GM19239 (cell line): ENCODE measurements around the gene CGB2.
"Not testable (repeated sequence)": the region's sequence is repeated elsewhere in the genome, so short reads cannot be mapped to it uniquely, and the experiment has no call there.

Source experiments
- DNase-seq: peaks from one replicate; pipeline ENCODE4 v3.0.0; 2011; ENCODE audit warnings: low spot score; ENCODE audit not compliant: insufficient read length
- FAIRE-seq: peaks from 2 replicates; lab custom pipeline; 2011; peaks lifted over from hg19 to GRCh38; lab: Jason Lieb, UNC

CGB2 gene

GRCh38 chr19:49006905-49007304, 24.8 kb upstream of the CGB2 start:
- FAIRE-seq (no peak), DNase-seq (no peak)

GRCh38 chr19:49009828-49010227, 21.9 kb upstream of the CGB2 start:
- no peak for DNase-seq
- FAIRE-seq, result no peak

DNA sequence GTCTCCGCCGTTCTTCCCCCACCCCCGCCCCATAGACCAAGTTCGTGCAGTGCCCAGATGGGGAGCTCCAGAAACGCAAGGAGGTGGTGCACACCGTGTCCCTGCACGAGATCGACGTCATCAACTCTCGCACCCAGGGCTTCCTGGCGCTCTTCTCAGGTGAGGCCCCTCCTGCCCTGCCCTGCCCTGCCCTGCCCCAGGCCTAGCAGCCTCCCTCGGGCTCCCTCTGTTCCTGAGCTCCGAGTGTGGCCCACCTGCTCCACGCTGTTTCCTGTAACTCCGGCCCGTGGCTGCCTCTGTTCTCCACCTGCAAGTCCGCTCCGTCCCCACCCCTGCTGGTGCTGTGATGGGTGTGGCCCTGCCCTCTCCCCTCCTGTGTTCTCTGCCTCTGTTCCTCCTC, 21.2 kb upstream of the CGB2 start:
- DNase-seq (no peak), FAIRE-seq (no peak)

- DNase-seq (no peak), FAIRE-seq (no peak)
These were observed 20.5 kb upstream of the CGB2 start for GRCh38 chr19:49011194-49011593.

GRCh38 chr19:49014123-49014869, 17.4 kb upstream of the CGB2 start:
- DNase-seq, result no peak
- no peak for FAIRE-seq

DNA sequence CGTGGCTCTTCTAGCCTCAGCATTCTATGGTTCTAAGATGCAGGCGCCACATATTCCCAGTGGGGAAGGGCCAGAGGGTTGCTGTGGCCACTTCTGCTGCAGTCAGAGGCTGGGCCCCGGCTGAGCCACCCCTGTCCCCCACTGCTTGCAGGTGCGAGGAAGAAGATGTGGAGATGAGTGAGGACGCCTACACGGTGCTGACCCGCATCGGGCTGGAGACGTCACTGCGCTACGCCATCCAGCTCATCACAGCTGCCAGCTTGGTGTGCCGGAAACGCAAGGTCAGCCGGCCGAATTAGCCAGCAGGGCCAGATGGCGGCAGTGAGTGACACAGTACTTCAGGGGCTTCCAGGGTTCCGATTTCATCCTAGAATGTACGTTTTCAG, 16.8 kb upstream of the CGB2 start:
- FAIRE-seq, result no peak

DNA sequence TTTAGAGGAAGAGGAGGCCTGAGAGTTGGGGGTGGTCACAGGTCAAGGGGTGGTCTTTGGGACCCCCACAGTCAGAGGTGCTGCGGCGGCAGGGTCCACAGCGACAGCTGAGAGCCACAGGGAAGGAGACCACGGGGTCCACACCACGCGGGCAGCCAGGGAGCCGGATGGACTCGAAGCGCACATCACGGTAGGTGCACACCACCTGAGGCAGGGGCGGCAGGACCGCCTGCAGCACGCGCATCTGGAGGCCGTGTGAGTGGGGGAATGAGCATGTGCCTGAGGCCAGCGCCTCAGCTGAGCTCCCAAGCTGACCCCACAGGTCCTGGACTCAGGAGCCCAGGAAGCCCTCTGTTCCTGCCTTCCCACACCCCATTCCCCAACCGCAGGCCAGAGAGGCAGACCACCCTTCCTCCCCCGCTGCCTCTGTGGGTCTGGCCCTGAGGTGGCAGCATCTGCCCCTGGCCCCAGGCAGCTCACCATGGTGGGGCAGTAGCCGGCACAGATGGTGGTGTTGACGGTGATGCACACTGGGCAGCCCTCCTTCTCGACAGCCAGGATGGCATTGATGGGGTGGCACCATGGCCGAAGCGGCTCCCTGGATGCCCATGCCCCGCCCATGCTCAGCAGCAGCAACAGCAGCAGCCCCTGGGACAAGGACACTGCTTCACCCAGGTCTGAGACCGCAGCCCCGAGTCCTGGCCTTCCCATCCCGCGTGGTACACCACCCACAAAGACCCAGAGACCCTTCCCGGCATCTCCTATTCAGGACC, 15.4 kb upstream of the CGB2 start:
- FAIRE-seq (no peak), DNase-seq (no peak)

More for the DNA sequence above, 16.8 kb upstream of the CGB2 start:
- DNase-seq, result no peak

- FAIRE-seq, result no peak
- no peak for DNase-seq
These were observed 14.5 kb upstream of the CGB2 start, which contains the start of gene LHB for GRCh38 chr19:49017041-49017665. Gene LHB (minus strand): TSS chr19:49017091. CDS start chr19:49017081, 10 bp downstream.

DNA sequence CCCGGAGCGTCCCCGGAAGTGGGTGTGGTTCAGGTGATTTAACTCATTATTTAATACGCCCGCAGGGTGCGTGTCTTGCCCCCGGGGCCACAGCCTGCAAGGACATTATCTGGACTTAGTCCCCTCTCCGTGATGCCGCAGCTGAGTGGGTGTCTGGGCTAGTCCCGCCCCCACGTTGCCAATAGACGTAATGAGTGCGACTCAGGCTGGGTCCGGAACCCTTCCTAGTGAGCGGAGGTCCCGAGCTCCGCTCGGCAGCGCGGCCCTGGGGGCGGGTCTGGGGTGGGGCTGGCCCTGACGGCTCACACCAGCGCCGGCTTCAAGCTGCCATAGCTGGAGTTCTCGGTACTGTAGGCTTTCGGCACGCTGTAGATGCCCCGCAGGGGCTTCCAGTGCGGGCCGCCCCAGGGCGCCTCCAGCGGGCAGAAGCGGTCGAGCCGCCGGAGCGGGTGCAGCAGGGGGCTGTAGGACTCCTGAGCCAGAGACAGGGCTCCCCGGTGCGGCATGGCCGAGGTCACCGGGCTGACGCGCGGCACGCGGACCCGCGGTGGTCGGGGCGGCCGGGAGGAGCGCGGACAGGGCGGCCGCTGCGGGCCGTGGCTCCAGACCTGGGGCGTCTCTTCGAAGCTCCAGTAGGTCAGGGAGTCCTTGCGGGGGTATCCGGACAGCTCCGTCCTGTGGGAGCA, 13.9 kb upstream of the CGB2 start:
- DNase-seq, result peak; percentile 85
- no peak for FAIRE-seq

DNA sequence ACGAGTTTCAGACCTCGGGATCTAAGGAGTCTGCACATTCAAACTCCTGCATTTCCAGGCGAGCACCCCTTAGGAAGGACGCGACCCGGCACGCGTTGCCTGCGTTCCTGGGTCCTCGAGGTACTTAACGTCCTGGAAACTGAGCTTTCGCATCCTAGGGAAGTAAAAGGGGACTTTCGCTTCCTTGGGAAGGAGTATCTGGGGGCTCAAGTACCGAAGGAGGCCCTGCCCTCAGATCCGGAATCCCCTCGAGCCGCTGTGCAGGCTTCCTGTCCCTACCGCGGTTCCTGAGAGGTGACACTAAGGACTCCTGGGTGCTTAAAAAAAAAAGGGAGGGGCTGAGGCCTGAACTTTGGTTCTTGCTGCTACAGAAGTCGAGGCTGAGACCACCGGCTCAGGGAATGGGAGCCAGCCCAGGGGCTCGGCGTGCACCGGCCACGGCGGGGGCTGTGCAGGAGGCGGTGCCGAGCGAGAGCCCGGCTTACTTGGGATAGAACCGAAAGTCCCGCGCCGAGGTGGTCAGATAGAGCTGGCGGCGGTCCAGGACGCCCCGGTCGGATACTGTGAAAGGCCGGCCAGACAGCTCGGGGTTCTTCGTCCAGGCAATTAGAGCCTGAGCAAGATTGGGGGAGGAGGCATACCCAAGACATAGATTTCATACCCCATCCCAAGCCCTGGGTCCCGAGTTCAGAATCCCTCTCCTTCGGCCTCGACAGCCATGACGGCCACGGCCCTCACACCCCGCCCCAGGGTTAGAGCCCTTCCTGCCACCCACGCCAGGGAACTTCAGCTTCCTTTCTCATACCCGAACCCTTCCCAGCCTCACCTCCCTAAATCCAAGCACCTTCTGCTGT, 13.1 kb upstream of the CGB2 start:
- peak; percentile 77 for FAIRE-seq
- DNase-seq, result not testable (repeated sequence)

DNA sequence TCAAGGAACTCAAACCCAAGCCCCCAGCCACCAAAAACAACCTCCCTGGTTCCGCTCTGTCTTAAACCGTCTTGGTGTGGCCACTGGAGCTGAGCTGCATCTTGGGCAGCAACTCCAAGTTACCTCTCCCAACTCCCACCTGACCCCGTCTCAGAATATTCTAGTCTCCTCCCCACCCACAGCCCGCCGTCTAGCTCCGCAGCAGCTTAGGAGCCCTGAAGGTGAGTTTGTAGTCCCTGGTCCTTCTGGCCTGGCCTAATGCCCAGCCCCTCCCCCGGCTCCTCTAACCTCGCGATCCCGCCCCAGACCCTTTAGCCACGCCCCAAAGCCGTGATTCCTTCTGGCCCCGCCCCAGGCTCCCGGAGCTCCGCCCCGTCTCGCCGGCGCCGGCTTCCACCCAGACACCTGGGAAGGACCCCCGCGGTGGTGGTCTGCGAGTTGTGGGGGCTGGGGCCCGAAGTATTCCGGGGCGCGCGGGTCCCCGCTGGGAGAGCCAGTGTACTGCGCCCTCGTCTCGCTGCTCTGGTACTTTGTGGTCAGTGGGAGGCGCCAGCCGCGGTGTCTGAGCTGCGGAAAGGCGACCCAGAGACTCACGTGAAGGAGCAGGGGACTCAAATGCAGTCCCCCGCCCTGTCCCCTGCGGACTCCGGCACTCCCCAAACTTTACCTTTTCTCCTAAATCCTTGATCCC, 12.3 kb upstream of the CGB2 start:
- FAIRE-seq (no peak), DNase-seq (peak; percentile 71)

DNA sequence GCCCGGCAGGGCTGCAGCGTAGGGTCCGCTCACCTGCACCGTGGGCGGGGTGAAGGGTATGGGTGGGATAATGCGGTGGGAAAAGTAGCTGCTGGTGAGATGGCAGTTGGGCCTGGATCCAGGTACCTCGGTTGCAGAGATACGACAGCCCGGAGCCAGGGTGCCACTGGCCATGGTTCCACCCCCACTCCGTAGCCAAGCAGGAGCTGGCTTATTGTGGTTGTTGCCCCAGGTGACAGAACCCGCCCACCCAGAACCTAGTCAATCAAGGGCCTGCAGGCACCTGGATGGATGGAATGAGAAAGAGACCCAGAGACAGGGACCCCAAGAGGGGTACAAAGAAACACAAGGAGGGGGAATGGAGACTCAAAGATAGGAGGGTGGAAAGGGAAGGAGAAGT, 11.3 kb upstream of the CGB2 start:
- FAIRE-seq (no peak), DNase-seq (no peak)

GRCh38 chr19:49020931-49021895, 10.5 kb upstream of the CGB2 start:
- FAIRE-seq, result no peak
- no peak for DNase-seq

- no peak for DNase-seq
- FAIRE-seq, result no peak
These were observed 9.6 kb upstream of the CGB2 start for GRCh38 chr19:49022116-49022515.

- FAIRE-seq, DNase-seq: not testable (repeated sequence)
These were observed 7.5 kb upstream of the CGB2 start, which contains the start of gene CGB3 for GRCh38 chr19:49024233-49024632. Gene CGB3 (minus strand): TSS chr19:49024333. CDS start chr19:49023971, 362 bp downstream.

DNA sequence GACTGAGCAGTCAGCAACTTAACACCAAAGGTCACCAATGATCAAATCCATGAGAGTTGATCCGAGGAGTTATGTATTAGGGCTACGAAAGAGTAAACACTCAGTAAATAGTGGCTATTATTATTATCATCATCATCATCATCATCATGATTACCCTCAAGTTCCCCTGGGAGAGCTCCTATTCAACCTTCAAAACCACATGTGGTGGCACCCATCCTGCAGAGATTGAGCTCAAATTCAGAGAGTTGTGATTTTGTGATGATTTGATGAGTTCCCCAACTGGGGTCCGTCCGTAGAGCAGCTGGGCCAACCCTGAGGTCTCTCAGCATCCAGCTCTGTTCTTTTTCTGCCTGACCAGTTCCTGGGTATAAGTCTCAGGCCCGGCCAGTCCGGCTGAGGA, 6.6 kb upstream of the CGB2 start:
- FAIRE-seq, result not testable (repeated sequence)

GRCh38 chr19:49025599-49025998, 6.1 kb upstream of the CGB2 start:
- not testable (repeated sequence) for DNase-seq, FAIRE-seq

More for the DNA sequence above, 6.6 kb upstream of the CGB2 start:
- not testable (repeated sequence) for DNase-seq

DNA sequence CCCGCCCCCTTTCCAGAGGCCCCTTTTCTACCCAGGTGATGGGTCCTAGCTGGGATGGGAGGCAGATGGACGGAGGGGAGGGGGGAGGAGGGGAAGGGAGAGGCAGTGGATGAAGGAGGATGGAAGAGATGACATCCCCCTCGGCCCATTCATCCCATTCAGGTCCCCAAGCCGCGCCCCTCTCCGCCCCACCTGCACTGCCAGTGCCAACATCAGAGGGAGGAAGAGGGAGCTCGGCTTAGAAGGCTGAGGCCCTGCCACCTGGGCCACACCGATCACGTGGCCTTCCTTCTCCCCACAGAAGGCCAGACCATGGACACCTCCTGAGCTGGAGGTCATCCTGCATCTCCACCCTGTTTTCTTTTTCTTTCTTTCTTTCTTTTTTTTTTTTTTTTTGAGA, 3.0 kb upstream of the CGB2 start:
- not testable (repeated sequence) for FAIRE-seq, DNase-seq
